SJSA1 (cell line): ENCODE results near the gene ESYT2. TPM values are rescaled to one million over a fixed set of nuclear protein-coding genes. Genes with fewer than 3 reads are reported as not detected.

Source experiments
- DNase-seq, 2 experiments: peaks; one replicate each; pipeline ENCODE4 v3.0.0-alpha.2; 2015 to 2020; ENCODE audit warnings: low spot score in 2 of 2, low read depth in 1 of 2
- H3K27ac ChIP-seq: fragments of 250-450 bp; sonication (Bioruptor Pico); 2 replicates; pipeline ENCODE4 v1.5.1; 2020; ENCODE audit warnings: mild to moderate bottlenecking, moderate library complexity
- H3K27me3 ChIP-seq: fragments of 250-450 bp; sonication (Bioruptor Pico); replicated peaks from 2 replicates; pipeline ENCODE4 v1.5.1; 2020; ENCODE audit warnings: mild to moderate bottlenecking, moderate library complexity
- H3K36me3 ChIP-seq: fragments of 250-450 bp; sonication (Bioruptor Pico); 2 replicates; pipeline ENCODE4 v1.5.1; 2020; ENCODE audit warnings: mild to moderate bottlenecking
- H3K4me1 ChIP-seq: fragments of 250-450 bp; sonication (Bioruptor Pico); replicated peaks from 2 replicates; pipeline ENCODE4 v1.6.1; 2021; ENCODE audit warnings: mild to moderate bottlenecking
- H3K4me3 ChIP-seq: fragments of 250-450 bp; sonication (Bioruptor Pico); 2 replicates; pipeline ENCODE4 v1.5.1; 2020; ENCODE audit warnings: mild to moderate bottlenecking
- H3K9me3 ChIP-seq: fragments of 250-450 bp; sonication (Bioruptor Pico); replicated peaks from 2 replicates; pipeline ENCODE4 v1.5.1; 2020; ENCODE audit warnings: mild to moderate bottlenecking
- total RNA-seq: library from RNA; depleted of rRNA; stranded (reverse); fragments of >200 nt; shearing (Covaris generic); gene quantifications from 2 replicates; pipeline ENCODE4 v1.2.3, GENCODE V29; 2014

ESYT2 gene
- total RNA-seq, 1 experiment from 2014 or later, result 89.6 TPM

GRCh38 chr7:158812684-158813083 lies 16.6 kb downstream of the ESYT2 start:
- no peak overlapping the region for H3K4me3 ChIP-seq
- H3K36me3 ChIP-seq, result peaks cover 12% of the 10 kb centered on the region
- H3K4me1 ChIP-seq, result peaks cover 9% of the 10 kb centered on the region
- H3K9me3 ChIP-seq, result no peaks in the 10 kb centered on the region
- no peak overlapping the region for H3K27ac ChIP-seq
- no peak for DNase-seq
- no peaks in the 10 kb centered on the region for H3K27me3 ChIP-seq

GRCh38 chr7:158811894-158812293 lies 17.4 kb downstream of the ESYT2 start:
- Histone ChIP-seq H3K9me3 (no peaks in the 10 kb centered on the region), H3K27ac (no peak overlapping the region), H3K4me3 (no peak overlapping the region), H3K36me3 (peaks cover 12% of the 10 kb centered on the region), H3K4me1 (peaks cover 3% of the 10 kb centered on the region), H3K27me3 (no peaks in the 10 kb centered on the region)
- no peak for DNase-seq

GRCh38 chr7:158811461-158811860 lies 17.8 kb downstream of the ESYT2 start:
- Histone ChIP-seq H3K4me3 (no peak overlapping the region), H3K27me3 (no peaks in the 10 kb centered on the region), H3K27ac (no peak overlapping the region), H3K9me3 (no peaks in the 10 kb centered on the region), H3K36me3 (peaks cover 12% of the 10 kb centered on the region), H3K4me1 (peaks cover 3% of the 10 kb centered on the region; the same call in 1 of the 2 replicates)
- no peak for DNase-seq

DNA sequence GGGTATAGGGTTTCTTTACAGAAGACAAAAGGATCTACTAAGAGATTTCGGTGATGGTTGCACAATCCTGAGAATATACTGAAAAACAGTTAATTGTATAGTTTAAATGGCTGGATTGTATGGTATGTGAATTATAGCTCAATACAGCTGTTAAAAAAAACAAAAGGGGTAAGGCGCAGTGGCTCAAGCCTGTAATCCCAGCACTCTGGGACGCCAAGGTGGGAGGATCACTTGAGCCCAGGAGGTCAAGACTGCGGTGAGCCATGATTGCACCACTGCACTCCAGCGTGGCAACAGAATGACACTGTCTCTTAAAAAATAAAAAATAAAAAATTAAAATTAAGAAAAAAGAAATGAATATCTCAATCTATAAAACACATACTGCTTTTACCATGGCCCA lies 18.5 kb downstream of the ESYT2 start:
- Histone ChIP-seq H3K4me1 (peaks cover 3% of the 10 kb centered on the region; the same call in 1 of the 2 replicates), H3K27me3 (no peaks in the 10 kb centered on the region), H3K36me3 (peaks cover 12% of the 10 kb centered on the region), H3K27ac (no peak overlapping the region), H3K4me3 (no peak overlapping the region), H3K9me3 (no peaks in the 10 kb centered on the region)
- DNase-seq, result no peak

- Histone ChIP-seq H3K27ac (no peak overlapping the region), H3K4me1 (peaks cover 3% of the 10 kb centered on the region; the same call in 1 of the 2 replicates), H3K4me3 (no peak overlapping the region), H3K36me3 (peaks cover 12% of the 10 kb centered on the region), H3K27me3 (no peaks in the 10 kb centered on the region), H3K9me3 (no peaks in the 10 kb centered on the region)
- no peak for DNase-seq
Measured at GRCh38 chr7:158809596-158809995, 19.7 kb downstream of the ESYT2 start.

DNA sequence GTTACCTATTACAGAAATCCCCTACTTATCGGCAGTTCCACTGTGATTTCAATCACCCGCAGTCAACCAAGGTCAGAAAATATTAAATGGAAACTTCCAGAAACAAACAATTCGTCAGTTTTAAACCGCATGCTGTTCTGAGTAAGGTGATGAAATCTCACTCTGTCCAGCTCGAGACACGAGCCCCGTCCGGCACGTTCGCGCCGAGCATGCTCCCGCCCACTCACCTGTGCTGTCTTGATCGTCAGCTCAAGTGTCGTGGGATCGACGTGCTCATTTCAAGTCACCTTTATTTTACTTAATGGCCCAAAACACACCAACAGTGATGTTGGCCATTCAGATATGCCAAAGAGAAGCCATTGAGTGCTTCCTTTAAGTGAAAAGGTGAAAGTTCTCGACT lies 21.2 kb downstream of the ESYT2 start:
- H3K4me3 ChIP-seq, result no peak overlapping the region
- H3K4me1 ChIP-seq, result peaks cover 6% of the 10 kb centered on the region
- no peak for DNase-seq
- H3K27ac ChIP-seq, result no peak overlapping the region
- H3K9me3 ChIP-seq, result no peaks in the 10 kb centered on the region
- peaks cover 12% of the 10 kb centered on the region for H3K36me3 ChIP-seq
- no peaks in the 10 kb centered on the region for H3K27me3 ChIP-seq

DNA sequence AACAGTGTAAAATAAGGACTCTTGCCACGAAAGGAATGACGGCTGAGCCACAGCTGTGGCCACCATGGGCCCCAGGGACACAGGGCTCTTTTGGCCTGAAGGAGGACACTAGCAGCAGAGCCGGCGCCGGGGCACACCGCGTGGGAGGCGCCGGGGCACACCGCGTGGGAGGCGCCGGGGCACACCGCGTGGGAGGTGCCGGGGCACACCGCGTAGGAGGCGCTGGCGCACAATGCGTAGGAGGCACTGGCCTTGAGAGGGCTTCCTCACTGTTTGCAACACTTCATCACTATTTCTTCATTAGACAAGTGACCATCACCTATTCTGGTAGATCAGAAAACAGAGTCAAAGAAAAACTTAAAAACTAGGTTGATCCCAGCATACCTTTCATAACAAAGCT lies 23.4 kb downstream of the ESYT2 start:
- no peak overlapping the region for H3K27ac ChIP-seq
- H3K9me3 ChIP-seq, result no peaks in the 10 kb centered on the region
- peaks cover 12% of the 10 kb centered on the region for H3K36me3 ChIP-seq
- H3K27me3 ChIP-seq, result no peaks in the 10 kb centered on the region
- no peak overlapping the region for H3K4me3 ChIP-seq
- H3K4me1 ChIP-seq, result peaks cover 18% of the 10 kb centered on the region
- no peak for DNase-seq

- DNase-seq, result no peak
- H3K27me3 ChIP-seq, result no peaks in the 10 kb centered on the region
Measured at GRCh38 chr7:158805414-158805813, 23.9 kb downstream of the ESYT2 start.

DNA sequence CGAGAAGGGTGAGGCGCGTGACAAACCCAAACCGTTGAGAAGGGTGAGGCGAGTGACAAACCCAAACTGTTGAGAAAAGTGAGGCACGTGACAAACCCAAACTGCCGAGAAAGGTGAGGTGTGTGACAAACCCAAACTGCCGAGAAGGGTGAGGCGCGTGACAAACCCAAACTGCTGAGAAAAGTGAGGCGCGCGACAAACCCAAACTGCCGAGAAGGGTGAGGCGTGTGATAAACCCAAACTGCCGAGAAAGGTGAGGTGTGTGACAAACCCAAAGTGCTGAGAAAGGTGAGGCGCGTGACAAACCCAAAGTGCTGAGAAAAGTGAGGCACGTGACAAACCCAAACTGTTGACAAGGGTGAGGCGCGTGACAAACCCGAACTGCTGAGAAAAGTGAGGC lies 25.0 kb downstream of the ESYT2 start:
- DNase-seq, result no peak
- no peaks in the 10 kb centered on the region for H3K27me3 ChIP-seq
- peaks cover 18% of the 10 kb centered on the region for H3K4me1 ChIP-seq
- H3K27ac ChIP-seq, result no peak overlapping the region
- no peak overlapping the region for H3K4me3 ChIP-seq
- no peaks in the 10 kb centered on the region for H3K9me3 ChIP-seq
- peaks cover 5% of the 10 kb centered on the region; the same call in 1 of the 2 replicates for H3K36me3 ChIP-seq

More at GRCh38 chr7:158805414-158805813, 23.9 kb downstream of the ESYT2 start:
- H3K27ac ChIP-seq, result no peak overlapping the region
- no peak overlapping the region for H3K4me3 ChIP-seq
- no peaks in the 10 kb centered on the region for H3K9me3 ChIP-seq
- peaks cover 12% of the 10 kb centered on the region for H3K36me3 ChIP-seq
- peaks cover 18% of the 10 kb centered on the region for H3K4me1 ChIP-seq

DNA sequence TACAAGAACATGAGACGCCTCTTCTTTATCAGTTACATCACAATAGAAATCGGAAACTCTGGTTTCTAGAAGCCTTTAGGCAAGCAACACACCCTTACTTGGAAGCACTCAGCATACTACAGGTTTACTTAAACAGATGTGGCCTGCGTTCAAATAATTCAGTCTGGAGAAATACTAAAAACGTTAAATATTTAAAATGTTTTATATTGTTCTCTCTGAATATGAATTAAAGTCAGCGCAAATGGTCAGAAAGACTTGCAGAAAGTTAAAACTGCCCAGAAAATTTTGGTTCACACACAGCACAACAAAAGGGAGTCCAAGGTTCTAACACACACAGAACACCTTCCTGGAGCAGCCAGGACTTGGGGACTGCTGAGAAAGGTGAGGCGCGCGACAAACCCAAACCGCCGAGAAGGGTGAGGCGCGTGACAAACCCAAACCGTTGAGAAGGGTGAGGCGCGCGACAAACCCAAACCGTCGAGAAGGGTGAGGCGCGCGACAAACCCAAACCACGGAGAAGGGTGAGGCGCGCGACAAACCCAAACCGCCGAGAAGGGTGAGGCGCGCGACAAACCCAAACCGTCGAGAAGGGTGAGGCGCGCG lies 25.8 kb downstream of the ESYT2 start:
- H3K4me3 ChIP-seq, result no peak overlapping the region
- no peaks in the 10 kb centered on the region for H3K9me3 ChIP-seq
- peak overlapping the region; percentile 82 for H3K27ac ChIP-seq
- H3K4me1 ChIP-seq, result peaks cover 18% of the 10 kb centered on the region
- peaks cover 5% of the 10 kb centered on the region; the same call in 1 of the 2 replicates for H3K36me3 ChIP-seq
- H3K27me3 ChIP-seq, result no peaks in the 10 kb centered on the region
- no peak for DNase-seq

DNA sequence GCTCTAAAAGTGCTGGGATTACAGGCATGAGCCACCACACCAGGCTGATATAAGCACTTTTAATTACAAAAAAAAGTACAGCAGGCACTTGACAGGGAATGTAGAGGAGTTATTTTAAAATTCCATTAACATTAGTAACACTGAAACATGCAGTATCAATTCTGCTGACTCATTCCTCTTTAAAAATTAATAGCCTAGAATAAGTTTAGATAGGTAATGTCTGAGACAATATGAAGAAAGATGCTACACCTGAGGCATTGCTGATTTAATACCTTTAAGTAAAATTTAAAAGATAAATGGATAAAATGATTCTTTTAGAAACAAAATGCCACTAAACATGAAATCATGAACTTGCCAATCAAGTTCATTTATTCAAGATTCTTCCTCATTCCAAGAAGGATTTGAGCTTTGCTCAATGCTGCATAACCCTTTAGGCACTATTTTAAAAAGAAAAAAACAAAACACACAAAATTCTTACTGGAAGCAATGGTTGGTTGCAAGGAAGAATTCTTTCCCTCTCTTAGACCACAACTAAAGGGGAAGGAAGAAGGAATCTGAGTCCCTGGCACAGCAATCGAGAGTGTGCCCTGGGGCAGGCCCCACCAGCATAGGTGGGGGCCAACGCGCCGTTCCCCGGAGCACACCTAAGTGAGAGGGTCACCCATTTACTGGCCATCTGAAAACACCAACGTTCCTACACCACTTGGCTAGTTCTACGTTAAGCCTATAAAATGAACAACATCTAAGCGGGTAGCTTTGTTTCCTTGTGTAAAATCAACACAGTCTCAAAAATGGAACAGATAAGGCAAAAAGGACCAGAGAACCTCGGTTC lies 26.6 kb downstream of the ESYT2 start:
- peaks cover 18% of the 10 kb centered on the region for H3K4me1 ChIP-seq
- no peaks in the 10 kb centered on the region for H3K36me3 ChIP-seq
- no peaks in the 10 kb centered on the region for H3K27me3 ChIP-seq
- H3K27ac ChIP-seq, result peak overlapping the region; percentile 82
- H3K4me3 ChIP-seq, result no peak overlapping the region
- peak in 1 of 2 experiments; percentile 71 for DNase-seq
- H3K9me3 ChIP-seq, result no peaks in the 10 kb centered on the region

- Histone ChIP-seq H3K27ac (no peak overlapping the region), H3K27me3 (no peaks in the 10 kb centered on the region), H3K9me3 (no peaks in the 10 kb centered on the region), H3K4me1 (peaks cover 18% of the 10 kb centered on the region), H3K4me3 (no peak overlapping the region), H3K36me3 (peaks cover 34% of the 10 kb centered on the region)
- DNase-seq, result no peak
Measured at GRCh38 chr7:158798741-158799140, 30.6 kb downstream of the ESYT2 start.

DNA sequence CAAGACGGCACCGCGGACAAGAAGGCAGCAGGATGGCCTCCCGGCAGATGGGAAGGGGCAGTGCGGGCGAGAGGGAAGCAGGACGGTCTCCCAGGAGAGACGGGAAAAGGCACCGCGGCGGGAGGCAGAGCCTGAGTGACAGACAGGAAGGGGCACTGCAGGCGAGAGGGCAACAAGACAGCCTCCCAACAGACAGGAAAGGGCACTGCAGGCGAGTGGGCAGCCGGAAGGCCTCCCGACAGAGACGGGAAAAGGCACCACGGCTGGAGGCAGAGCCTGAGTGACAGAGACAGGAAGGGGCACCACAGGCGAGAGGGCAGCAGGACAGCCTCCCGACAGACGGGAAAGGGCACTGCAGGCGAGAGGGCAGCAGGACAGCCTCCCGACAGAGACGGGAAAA lies 32.6 kb downstream of the ESYT2 start:
- peaks cover under 1% of the 10 kb centered on the region; the same call in 1 of the 2 replicates for H3K4me1 ChIP-seq

GRCh38 chr7:158795272-158795671 lies 34.0 kb downstream of the ESYT2 start:
- H3K27ac ChIP-seq, result no peak overlapping the region
- no peak overlapping the region for H3K4me3 ChIP-seq
- H3K36me3 ChIP-seq, result peaks cover 54% of the 10 kb centered on the region
- no peaks in the 10 kb centered on the region for H3K4me1 ChIP-seq
- H3K9me3 ChIP-seq, result no peaks in the 10 kb centered on the region
- no peaks in the 10 kb centered on the region for H3K27me3 ChIP-seq
- no peak for DNase-seq

More for the DNA sequence above, 32.6 kb downstream of the ESYT2 start:
- peaks cover 43% of the 10 kb centered on the region for H3K36me3 ChIP-seq
- DNase-seq, result no peak
- no peak overlapping the region for H3K4me3 ChIP-seq
- no peaks in the 10 kb centered on the region for H3K27me3 ChIP-seq
- H3K9me3 ChIP-seq, result no peaks in the 10 kb centered on the region
- no peak overlapping the region for H3K27ac ChIP-seq
